SJSA1 (cell line): Measurements from ENCODE around the gene TYW1B. TPM values are rescaled to one million over a fixed set of nuclear protein-coding genes. Genes with fewer than 3 reads are reported as not detected.
"Not testable (repeated sequence)": the region's sequence is repeated elsewhere in the genome, so short reads cannot be mapped to it uniquely, and the experiment has no call there.

Experiments used
- DNase-seq, 2 experiments: peaks; one replicate each; pipeline ENCODE4 v3.0.0-alpha.2; 2015 to 2020; ENCODE audit warnings: low spot score in 2 of 2, low read depth in 1 of 2
- H3K27ac ChIP-seq: fragments of 250-450 bp; sonication (Bioruptor Pico); 2 replicates; pipeline ENCODE4 v1.5.1; 2020; ENCODE audit warnings: mild to moderate bottlenecking, moderate library complexity
- H3K27me3 ChIP-seq: fragments of 250-450 bp; sonication (Bioruptor Pico); replicated peaks from 2 replicates; pipeline ENCODE4 v1.5.1; 2020; ENCODE audit warnings: mild to moderate bottlenecking, moderate library complexity
- H3K36me3 ChIP-seq: fragments of 250-450 bp; sonication (Bioruptor Pico); 2 replicates; pipeline ENCODE4 v1.5.1; 2020; ENCODE audit warnings: mild to moderate bottlenecking
- H3K4me1 ChIP-seq: fragments of 250-450 bp; sonication (Bioruptor Pico); replicated peaks from 2 replicates; pipeline ENCODE4 v1.6.1; 2021; ENCODE audit warnings: mild to moderate bottlenecking
- H3K4me3 ChIP-seq: fragments of 250-450 bp; sonication (Bioruptor Pico); 2 replicates; pipeline ENCODE4 v1.5.1; 2020; ENCODE audit warnings: mild to moderate bottlenecking
- H3K9me3 ChIP-seq: fragments of 250-450 bp; sonication (Bioruptor Pico); replicated peaks from 2 replicates; pipeline ENCODE4 v1.5.1; 2020; ENCODE audit warnings: mild to moderate bottlenecking
- total RNA-seq: library from RNA; depleted of rRNA; stranded (reverse); fragments of >200 nt; shearing (Covaris generic); gene quantifications from 2 replicates; pipeline ENCODE4 v1.2.3, GENCODE V29; 2014; rRNA removed

Gene TYW1B
- total RNA-seq, 1 experiment from 2014 or later: 4.5 TPM

GRCh38 chr7:72539702-72540101, 288.3 kb downstream of the TYW1B start:
- no peaks in the 10 kb centered on the region for H3K9me3 ChIP-seq
- no peaks in the 10 kb centered on the region for H3K27me3 ChIP-seq
- no peak overlapping the region for H3K4me3 ChIP-seq
- DNase-seq: no peak
- H3K4me1 ChIP-seq: no peaks in the 10 kb centered on the region
- no peaks in the 10 kb centered on the region for H3K36me3 ChIP-seq
- no peak overlapping the region for H3K27ac ChIP-seq

DNA sequence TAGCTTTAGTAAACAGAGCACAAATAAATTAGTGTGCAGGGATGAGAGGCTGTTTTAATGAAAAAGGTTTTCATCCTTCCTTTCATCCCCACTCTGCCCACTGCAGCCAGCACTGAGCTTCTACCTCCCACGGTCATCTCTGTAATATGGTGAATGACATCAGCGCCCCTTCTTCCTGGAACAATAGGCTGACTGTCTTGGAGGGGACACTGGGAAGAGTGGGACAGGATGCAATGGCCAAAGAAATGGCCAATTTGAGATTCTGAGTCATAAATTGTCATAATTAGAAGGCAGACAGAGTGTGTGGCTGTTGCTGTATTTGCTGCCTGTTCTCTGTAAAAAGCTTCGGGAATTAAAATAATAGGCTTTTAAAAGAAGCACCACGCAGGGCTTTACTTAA, 289.1 kb downstream of the TYW1B start:
- no peaks in the 10 kb centered on the region for H3K36me3 ChIP-seq
- H3K9me3 ChIP-seq: no peaks in the 10 kb centered on the region
- no peak overlapping the region for H3K27ac ChIP-seq
- H3K4me1 ChIP-seq: no peaks in the 10 kb centered on the region
- no peak for DNase-seq
- no peaks in the 10 kb centered on the region for H3K27me3 ChIP-seq
- no peak overlapping the region for H3K4me3 ChIP-seq

- Histone ChIP-seq H3K4me1 (no peaks in the 10 kb centered on the region), H3K9me3 (no peaks in the 10 kb centered on the region), H3K27ac (no peak overlapping the region), H3K27me3 (no peaks in the 10 kb centered on the region), H3K36me3 (no peaks in the 10 kb centered on the region), H3K4me3 (no peak overlapping the region)
- DNase-seq: no peak
Measured at GRCh38 chr7:72538147-72538546, 289.9 kb downstream of the TYW1B start.

DNA sequence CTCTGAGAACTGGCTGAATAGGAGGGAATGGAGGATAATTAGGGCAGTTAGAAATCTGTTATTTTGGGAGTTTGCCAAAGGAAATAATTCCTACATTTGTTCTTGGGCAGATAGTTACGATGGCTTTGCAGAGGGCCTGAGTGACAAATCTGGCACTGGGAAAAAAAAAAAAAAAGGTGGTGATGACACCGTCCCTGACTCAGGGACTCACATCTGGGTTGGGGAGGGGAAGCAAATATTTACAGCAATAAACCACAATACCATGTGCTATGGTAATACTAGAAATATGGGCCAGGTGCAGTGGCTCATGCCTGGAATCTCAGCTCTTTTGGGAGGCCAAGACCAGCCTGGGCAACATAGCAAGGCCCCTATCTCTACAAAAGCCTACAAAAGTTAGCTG, 292.0 kb downstream of the TYW1B start:
- not testable (repeated sequence) for H3K27me3 ChIP-seq, DNase-seq

DNA sequence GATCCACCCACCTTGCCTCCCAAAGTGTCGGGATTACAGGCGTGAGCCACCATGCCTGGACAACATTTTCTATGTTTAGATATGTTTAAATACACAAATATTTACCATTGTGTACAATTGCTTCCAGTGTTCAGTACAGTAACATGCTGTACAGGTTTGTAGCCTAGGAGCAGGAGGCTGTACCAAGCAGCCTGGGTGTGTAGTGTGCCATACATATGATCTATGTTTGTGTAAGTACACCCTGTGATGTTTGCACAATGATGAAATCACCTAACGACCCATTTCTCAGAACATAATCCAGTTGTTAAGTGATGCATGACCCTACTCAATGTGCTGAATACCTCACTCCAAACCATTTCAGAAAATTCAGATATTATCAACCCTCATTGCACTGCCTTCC, 297.0 kb downstream of the TYW1B start:
- H3K27me3 ChIP-seq, H3K4me3 ChIP-seq, H3K9me3 ChIP-seq, DNase-seq, H3K27ac ChIP-seq, H3K4me1 ChIP-seq, H3K36me3 ChIP-seq: not testable (repeated sequence)

More for the DNA sequence above, 292.0 kb downstream of the TYW1B start:
- H3K36me3 ChIP-seq, H3K4me3 ChIP-seq, H3K9me3 ChIP-seq, H3K27ac ChIP-seq, H3K4me1 ChIP-seq: not testable (repeated sequence)

Other genes starting within 250 kb of the TYW1B start
- 5.4 and 5.8 TPM in 2 replicates for gene POM121, start 96.9 kb upstream of the TYW1B start, total RNA-seq
- not detected in 2 replicates for gene TRIM74, start 141.3 kb upstream of the TYW1B start, total RNA-seq
- 0.24 TPM in 1 of 2 replicates, not detected in the other for gene SPDYE8, start 201.6 kb upstream of the TYW1B start, total RNA-seq
- not detected in 2 replicates for gene SPDYE11, start 229.7 kb upstream of the TYW1B start, total RNA-seq